Skin epidermis (tissue), 12 donors: ENCODE measurements around the gene NCOA7.

Experiments
- H3K27ac ChIP-seq, 21 experiments: fragments of 200-600 bp; sonication (generic) in 11 of 21; one replicate each; pipeline ENCODE4 v1.5.0; 2020; ENCODE audit warnings: mild to moderate bottlenecking in 3 of 21, inconsistent platforms in 2 of 21, moderate library complexity in 2 of 21
- H3K4me3 ChIP-seq, 7 experiments: fragments of 200-600 bp; sonication (generic) in 2 of 7; one replicate each; pipeline ENCODE4 v1.5.0; 2020; ENCODE audit warnings: inconsistent platforms in 2 of 7, mild to moderate bottlenecking in 2 of 7, moderate library complexity in 1 of 7

Gene NCOA7

GRCh38 chr6:125852587-125852986, 61.8 kb downstream of the NCOA7 start:
- no peak overlapping the region for H3K27ac ChIP-seq

GRCh38 chr6:125853168-125853567, 62.4 kb downstream of the NCOA7 start:
- Histone ChIP-seq H3K27ac (no peak overlapping the region), H3K4me3 (no peak overlapping the region)

More at GRCh38 chr6:125852587-125852986, 61.8 kb downstream of the NCOA7 start:
- no peak overlapping the region for H3K4me3 ChIP-seq

- H3K27ac ChIP-seq = no peak overlapping the region
- H3K4me3 ChIP-seq = no peak overlapping the region
These were observed 63.0 kb downstream of the NCOA7 start for GRCh38 chr6:125853756-125854155.

GRCh38 chr6:125854355-125854754, 63.6 kb downstream of the NCOA7 start:
- H3K27ac ChIP-seq = no peak overlapping the region

GRCh38 chr6:125855783-125856182, 65.0 kb downstream of the NCOA7 start:
- H3K4me3 ChIP-seq = no peak overlapping the region
- no peak overlapping the region for H3K27ac ChIP-seq

More at GRCh38 chr6:125854355-125854754, 63.6 kb downstream of the NCOA7 start:
- no peak overlapping the region for H3K4me3 ChIP-seq

GRCh38 chr6:125857846-125858245, 67.1 kb downstream of the NCOA7 start:
- H3K27ac ChIP-seq = no peak overlapping the region

GRCh38 chr6:125858427-125859320, 67.9 kb downstream of the NCOA7 start:
- Histone ChIP-seq H3K27ac (no peak overlapping the region), H3K4me3 (no peak overlapping the region)

More at GRCh38 chr6:125857846-125858245, 67.1 kb downstream of the NCOA7 start:
- H3K4me3 ChIP-seq = no peak overlapping the region

- Histone ChIP-seq H3K4me3 (no peak overlapping the region), H3K27ac (no peak overlapping the region)
These were observed 69.0 kb downstream of the NCOA7 start for GRCh38 chr6:125859727-125860126.

- peak overlapping the region in 1 of 21 experiments; percentile 0 for H3K27ac ChIP-seq
- H3K4me3 ChIP-seq = no peak overlapping the region
These were observed 72.3 kb downstream of the NCOA7 start for GRCh38 chr6:125863023-125863422.

GRCh38 chr6:125865015-125865414, 74.3 kb downstream of the NCOA7 start:
- Histone ChIP-seq H3K4me3 (no peak overlapping the region), H3K27ac (peak overlapping the region in 1 of 21 experiments; percentile 3)

- no peak overlapping the region for H3K4me3 ChIP-seq
- H3K27ac ChIP-seq = no peak overlapping the region
These were observed 75.7 kb downstream of the NCOA7 start for GRCh38 chr6:125866433-125866832.

- H3K4me3 ChIP-seq = no peak overlapping the region
- peak overlapping the region in 1 of 21 experiments; percentile 17 for H3K27ac ChIP-seq
These were observed 76.8 kb downstream of the NCOA7 start for GRCh38 chr6:125867483-125867942.

- no peak overlapping the region for H3K4me3 ChIP-seq
- H3K27ac ChIP-seq = peak overlapping the region in 2 of 21 experiments; percentile 17 to 52
These were observed 77.5 kb downstream of the NCOA7 start for GRCh38 chr6:125868252-125868651.

- Histone ChIP-seq H3K27ac (peak overlapping the region in 1 of 21 experiments; percentile 52), H3K4me3 (no peak overlapping the region)
These were observed 78.1 kb downstream of the NCOA7 start for GRCh38 chr6:125868678-125869395.

- Histone ChIP-seq H3K4me3 (no peak overlapping the region), H3K27ac (no peak overlapping the region)
These were observed 78.7 kb downstream of the NCOA7 start for GRCh38 chr6:125869427-125869826.

GRCh38 chr6:125871365-125871764, 80.6 kb downstream of the NCOA7 start:
- Histone ChIP-seq H3K27ac (no peak overlapping the region), H3K4me3 (no peak overlapping the region)

GRCh38 chr6:125872259-125872921, 81.6 kb downstream of the NCOA7 start:
- H3K27ac ChIP-seq = no peak overlapping the region
- no peak overlapping the region for H3K4me3 ChIP-seq

GRCh38 chr6:125882243-125882642, 91.5 kb downstream of the NCOA7 start:
- Histone ChIP-seq H3K4me3 (no peak overlapping the region), H3K27ac (no peak overlapping the region)

GRCh38 chr6:125884634-125885371, 94.0 kb downstream of the NCOA7 start:
- no peak overlapping the region for H3K27ac ChIP-seq
- no peak overlapping the region for H3K4me3 ChIP-seq
